Midbrain (tissue), 1 donor: Measurements from ENCODE around the gene HS1BP3.

Experiments used
- DNase-seq: peaks from one replicate; lab custom pipeline; 2025; lab: John Stamatoyannopoulos, UW

The HS1BP3 gene

DNA sequence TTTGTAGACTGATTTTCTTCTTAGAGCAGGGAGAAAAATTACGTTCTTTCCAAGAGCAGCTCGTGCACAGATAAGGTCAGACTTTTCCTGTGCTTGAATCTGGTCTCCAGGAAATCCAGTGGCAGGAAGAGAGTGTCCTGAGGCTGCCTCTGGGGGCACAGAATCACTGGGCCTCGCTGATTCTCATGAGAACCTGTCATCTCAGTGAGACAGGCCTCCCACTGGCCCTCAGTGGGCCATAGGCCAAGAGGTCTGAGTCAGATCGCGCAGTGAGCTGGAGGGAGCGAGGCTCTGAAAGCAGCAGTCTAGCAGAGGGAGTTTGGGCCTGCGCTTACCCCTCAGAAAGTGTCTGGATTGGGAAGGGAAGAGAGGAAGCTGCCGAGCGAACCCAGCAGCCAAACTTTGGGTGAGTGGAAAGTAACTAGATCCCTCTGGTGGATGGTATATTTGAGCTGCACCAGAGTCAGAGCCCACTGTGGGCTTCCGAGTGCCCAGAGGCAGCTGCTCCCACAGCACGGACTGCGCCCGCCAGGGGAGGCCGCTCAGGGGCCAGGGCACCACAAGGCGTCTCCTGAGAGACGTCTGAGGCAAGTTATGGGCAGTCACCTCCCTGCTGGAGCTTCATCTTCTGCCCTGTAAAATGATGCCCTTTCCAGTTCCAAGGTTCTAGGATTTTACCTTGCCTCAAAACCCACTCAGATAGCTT is 24.2 kb upstream of the HS1BP3 start:
- DNase-seq, result no peak

DNA sequence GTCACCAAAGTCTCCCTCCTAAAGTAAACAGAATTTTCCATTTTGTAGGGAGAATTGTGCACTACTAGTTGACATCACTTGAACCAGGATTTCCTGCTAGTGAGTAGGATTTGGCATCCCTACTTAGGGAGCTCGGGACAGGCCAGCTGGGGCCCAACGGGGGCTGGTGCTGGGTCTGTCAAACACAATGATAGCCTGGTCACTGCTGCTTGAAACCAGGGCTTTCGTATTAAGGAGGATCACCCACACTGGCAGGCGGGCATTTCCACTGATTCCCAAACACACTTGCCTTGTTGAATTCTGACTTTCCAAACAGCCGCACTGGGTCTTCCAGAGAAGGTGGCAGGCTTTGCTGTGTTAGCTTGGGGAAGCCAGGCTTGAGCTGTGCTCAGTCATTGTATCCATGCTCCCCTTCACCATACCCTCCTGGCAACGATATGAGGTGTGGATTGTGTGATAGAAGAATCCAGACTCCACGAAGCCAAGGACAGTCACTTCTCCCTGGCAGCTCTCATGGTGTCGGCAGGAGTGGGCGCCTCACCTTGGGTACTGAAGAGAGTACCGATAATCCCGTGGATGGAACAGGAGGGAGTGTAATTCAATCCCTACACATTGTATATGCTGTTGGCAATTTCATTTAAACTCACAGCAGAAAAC is 23.5 kb upstream of the HS1BP3 start:
- no peak for DNase-seq

DNA sequence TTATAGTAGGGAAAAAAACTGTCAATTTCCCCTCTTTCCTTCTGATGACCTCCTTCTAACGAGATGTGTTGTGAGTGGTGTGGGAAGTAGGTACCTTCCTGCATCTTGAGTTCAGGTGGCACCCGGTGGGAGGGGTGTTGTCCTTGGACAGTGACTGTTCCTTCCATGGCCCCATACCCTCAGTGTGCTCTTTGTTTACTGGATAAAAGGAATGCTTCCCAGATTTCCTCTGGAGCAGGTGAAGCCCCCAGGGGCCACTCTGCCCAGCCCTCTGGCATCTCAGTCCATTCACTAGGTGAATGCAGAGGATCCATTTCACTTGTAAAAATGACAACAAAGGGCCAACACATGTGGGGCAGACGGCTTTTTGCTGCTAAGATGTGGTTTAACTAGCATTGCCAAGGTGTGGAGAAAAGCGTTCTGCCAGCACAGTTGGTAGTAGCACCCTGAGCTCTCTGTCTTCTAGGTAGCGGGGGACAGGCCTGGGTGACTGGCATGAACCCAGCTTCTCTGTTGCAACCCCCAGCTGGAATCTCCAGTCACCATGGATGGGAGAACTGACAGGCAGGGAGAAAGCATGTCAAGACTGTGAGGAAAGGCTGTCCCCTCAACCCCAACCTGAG is 22.9 kb upstream of the HS1BP3 start:
- DNase-seq, result no peak

DNA sequence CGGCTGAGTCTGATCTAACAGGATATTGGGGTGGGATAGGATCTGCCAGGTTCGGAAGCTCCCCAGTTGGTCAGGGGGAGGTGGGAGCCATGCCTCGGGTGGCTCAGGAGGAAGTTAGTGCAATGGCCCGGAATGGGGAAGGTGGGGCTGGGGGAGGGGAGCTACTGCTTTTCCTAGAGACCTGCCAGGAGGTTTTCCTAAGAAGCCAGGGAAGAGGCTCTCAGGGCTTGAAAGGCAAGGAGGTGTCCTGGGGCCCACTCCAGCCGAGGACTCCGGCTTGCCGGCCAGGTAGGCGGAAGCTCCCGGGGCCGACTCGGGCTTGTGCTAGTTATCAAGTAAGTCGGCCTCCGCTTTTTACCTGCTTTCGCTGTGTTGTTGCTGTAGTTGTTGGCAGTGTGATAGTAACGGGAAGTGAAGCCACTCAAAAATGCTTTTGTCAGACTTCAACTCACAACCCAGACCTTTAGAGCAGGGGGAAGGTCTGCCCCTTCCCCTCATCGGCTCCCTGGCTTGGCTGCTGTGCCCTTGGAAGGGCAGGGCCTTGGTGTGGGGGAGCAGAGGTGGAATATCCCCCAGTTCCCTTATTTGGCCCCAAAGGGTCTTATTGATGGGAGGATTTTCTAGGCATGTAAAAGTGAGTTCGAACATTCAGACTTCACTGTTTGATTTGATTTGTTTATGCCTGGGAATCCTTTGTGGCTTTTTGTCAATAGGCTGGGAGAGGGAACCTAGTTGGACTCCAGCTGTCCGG is 21.5 kb upstream of the HS1BP3 start:
- no peak for DNase-seq

DNA sequence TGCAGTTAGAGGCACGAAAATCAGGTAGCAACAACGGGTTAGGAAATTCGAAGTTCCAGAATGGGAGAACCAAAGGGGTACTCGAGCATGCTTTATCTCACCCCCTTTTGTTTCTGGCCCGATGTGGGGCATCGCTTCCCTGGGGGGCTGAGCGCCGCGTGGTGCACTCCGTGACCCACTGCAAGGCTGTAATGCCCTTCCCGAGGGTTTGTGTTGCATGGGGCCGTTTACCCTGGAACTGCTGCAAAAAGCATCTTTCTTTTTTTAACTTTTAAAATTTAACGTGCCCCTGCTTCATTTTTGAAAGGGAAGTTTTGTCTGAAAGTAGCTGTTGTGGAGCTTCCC is 20.8 kb upstream of the HS1BP3 start:
- no peak for DNase-seq

DNA sequence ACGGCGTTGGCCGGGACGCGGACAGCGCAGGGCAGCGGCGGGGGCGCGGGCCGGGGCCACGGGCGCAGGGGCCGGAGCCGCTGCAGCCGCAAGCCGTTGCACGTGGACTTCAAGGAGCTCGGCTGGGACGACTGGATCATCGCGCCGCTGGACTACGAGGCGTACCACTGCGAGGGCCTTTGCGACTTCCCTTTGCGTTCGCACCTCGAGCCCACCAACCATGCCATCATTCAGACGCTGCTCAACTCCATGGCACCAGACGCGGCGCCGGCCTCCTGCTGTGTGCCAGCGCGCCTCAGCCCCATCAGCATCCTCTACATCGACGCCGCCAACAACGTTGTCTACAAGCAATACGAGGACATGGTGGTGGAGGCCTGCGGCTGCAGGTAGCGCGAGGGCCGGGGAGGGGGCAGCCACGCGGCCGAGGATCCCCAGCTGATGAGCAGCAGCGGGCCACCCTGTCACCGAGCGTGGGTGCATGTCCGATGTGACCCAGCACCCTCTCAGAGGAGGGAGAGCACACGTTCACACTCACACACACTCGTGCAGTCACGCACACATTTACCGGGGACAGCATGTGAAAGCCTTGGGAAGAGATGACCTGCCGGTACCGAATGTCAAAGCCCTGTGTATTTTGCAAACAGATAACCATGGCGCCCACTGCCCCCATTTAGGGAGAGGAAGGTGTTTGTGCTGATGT is 20.3 kb upstream of the HS1BP3 start:
- no peak for DNase-seq

DNA sequence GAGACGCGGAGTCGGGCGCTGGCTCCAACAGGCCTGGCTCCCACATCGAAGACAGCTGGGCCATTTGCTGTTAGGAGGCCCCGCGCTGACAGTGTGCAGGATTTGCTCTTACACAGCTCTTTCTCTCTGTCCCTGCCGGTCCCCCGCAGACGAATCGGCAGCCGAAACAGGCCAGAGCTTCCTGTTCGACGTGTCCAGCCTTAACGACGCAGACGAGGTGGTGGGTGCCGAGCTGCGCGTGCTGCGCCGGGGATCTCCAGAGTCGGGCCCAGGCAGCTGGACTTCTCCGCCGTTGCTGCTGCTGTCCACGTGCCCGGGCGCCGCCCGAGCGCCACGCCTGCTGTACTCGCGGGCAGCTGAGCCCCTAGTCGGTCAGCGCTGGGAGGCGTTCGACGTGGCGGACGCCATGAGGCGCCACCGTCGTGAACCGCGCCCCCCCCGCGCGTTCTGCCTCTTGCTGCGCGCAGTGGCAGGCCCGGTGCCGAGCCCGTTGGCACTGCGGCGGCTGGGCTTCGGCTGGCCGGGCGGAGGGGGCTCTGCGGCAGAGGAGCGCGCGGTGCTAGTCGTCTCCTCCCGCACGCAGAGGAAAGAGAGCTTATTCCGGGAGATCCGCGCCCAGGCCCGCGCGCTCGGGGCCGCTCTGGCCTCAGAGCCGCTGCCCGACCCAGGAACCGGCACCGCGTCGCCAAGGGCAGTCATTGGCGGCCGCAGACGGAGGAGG is 19.6 kb upstream of the HS1BP3 start:
- no peak for DNase-seq

DNA sequence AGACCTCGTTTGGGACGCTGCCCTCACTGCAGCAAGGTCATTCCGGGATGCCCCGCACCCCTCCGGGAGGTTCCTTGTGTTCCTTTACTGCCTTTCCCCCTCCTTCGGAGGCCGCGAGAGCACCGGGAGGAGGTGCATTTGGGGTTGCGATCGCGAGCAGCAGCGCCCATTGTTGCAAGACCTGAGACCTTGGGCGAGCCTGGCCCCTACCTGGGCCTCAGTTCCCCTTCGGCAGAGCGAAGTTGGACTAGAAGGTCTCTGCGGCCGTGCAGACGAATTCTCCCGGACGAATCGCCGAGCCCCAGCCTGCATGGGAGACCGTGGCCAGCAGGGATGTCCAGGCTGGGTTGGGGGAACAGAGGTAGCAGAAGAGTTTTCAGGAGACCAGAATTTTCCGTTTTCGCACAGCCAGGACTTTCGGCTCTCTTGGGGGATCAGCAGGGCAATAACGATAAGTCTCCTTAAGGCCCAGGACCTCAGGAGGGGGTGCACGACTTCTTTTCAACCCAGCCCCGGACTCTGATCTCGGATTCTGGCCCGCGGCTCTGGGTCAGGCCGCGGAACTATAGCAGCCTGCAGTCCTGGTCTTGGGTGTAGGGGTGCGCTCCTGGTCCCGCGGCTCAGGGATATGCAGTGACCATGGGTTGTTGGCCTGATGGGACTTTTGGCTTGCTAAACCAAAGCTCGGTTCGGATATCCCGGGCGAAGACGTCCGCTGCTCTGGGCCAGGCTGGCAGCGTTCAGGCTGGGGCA is 18.8 kb upstream of the HS1BP3 start:
- no peak for DNase-seq

DNA sequence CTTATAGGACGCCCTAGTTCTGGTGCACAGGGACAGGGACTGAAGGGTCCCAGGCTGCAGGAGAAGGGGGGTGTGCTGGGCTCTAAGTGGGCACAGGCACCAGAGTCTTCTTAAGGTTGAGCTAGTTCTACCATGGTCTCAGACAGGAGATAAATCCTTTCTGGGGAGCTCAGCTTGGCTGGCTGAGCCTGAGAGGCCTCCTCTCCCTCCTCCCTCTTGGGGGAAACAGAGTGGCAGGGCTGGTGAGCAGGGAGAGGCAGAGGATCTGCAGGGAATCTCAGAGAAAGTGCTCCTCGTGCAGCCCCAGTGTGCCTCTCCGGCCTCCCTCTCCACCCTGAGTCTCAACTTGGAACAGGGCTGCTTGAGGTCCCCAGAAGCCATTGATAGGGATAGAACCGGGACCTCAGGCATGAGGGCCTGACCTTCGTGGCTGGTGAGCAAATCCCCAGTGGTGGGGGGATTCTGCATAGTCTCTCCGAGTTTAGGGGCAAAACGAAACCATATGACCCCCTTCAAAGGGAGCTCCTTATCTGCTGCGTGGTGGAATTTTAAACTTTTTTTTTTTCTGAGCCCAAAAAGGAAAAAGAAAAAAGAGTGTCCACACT is 18.1 kb upstream of the HS1BP3 start:
- no peak for DNase-seq

DNA sequence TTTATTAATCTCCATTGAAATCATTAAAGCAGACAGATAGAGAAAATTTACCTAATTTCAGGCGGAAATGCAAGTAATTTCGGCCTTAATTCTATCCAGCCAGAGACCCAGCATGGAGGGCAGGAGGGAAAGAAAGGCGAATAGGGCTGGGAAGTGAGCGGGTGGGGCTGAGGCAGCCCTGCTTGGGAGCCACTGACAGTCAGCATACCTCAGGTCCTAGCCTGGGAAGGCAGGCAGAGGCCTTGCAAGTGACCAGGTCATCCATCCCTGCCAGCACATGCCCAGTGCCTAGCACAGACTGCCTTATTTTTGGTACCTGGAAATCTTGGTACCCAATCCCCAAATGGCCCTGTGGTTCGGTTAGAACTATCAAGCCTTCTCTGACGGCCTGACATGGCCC is 17.6 kb upstream of the HS1BP3 start:
- no peak for DNase-seq

DNA sequence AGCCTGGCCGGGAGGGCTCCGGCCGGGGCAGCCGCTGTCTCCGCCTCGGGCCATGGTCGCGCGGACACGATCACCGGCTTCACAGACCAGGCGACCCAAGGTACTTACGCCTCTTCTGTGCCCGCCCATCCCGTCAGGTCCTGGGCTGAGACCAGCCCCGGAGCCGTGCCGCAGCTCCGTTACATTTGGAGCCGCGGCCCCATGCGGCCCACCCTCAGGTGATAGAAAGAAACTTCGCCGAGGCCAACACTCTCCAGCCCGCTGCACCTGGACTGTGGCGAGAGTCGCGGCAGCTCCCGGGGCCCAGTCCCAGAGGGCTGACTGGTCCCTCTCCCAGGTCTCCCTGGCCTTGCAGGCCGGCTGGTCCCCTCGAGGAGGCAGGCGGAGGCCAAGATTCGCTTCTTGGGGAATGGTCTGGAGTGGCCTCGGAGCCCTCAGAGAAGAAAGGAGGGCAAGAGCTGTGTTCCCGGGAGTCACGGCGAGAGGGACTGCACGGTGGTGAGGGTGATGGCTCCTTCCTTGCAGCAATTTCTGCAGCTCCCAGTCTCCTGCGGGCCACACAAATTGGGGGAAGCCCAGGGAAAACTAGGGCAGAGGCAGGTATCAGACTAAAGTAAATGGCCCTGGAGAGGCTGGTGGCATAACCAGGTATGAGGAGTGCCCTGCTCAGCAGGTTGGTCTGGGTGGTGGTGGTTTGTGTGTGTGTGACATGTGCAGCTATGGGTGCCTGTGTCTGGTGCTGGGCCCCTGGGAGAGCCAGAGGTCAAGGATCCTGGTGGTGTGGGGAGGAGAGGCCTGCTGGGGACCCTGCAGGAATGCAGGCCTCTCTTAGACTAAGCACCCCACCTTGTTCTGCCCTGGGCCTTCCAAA is 16.9 kb upstream of the HS1BP3 start:
- DNase-seq, result no peak

DNA sequence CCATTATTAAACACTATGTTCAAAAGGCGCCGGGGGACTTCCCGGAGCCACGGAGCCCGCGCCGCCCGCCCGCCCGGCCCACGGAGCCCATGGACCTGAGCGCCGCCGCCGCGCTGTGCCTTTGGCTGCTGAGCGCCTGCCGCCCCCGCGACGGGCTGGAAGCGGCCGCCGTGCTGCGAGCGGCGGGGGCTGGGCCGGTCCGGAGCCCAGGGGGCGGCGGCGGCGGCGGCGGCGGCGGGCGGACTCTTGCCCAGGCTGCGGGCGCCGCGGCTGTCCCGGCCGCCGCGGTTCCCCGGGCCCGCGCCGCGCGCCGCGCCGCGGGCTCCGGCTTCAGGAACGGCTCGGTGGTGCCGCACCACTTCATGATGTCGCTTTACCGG is 16.2 kb upstream of the HS1BP3 start:
- no peak for DNase-seq

DNA sequence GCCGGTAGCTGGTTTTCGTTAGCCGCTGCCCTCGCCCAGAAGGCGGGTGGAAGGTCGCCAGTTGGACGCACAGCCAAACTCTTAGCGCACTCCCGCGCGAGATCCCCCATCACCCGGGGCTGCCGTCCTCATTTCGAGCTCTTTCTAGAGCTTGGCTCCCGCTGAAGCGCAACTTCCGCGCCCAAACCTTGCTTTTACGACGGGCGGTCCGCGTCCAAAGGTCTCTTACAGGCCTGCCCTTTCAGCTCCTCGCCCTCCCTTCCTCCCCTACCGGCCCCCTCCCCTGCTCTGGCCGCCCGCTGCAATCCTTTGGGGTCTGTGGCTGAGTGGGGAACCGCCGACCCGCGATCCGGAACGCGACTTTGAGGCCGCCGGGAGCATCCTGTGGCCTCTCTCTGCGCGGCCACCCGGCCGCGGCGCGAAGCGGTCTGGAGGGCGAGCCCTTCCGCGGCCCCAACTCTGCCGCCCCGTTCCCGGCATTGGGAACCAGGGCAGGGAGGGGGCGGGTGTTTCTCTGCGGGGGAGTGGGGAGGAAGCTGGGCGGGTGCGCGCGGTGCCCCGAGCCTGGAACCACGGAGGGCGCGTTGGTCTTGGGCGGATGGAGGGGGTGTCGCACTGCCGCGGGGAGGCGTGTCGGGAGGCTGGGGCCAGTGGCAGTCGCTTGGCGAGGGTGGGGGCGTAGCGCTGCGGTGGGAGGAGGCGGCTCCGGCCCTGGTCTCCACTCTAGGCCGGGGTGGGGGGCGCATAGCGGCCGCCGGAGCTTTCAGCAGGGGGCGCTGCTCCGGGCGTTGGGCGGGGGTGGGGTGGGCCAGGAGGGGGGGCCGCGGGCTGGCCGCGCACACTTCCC is 15.6 kb upstream of the HS1BP3 start, which contains the start of gene GDF7:
Gene GDF7 (plus strand): TSS at position 841 of the 847 bp plus-strand sequence. CDS start 96 bp downstream, outside the sequence.
- no peak for DNase-seq

DNA sequence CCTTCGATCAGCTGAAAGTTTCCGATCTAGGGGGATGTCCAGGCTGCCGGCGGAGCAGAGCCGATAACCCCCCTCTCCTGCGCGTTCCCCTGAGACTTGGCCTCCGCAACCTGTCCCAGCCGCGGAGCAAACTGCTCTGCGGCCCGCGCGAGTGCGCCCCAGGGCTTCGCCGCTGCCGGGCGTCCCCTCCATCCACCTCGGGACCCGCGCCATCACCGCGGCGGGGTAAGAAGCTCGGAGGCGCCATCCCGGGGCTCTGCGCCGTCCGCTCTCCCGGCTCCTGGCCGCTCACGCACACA is 15.1 kb upstream of the HS1BP3 start:
- no peak for DNase-seq

DNA sequence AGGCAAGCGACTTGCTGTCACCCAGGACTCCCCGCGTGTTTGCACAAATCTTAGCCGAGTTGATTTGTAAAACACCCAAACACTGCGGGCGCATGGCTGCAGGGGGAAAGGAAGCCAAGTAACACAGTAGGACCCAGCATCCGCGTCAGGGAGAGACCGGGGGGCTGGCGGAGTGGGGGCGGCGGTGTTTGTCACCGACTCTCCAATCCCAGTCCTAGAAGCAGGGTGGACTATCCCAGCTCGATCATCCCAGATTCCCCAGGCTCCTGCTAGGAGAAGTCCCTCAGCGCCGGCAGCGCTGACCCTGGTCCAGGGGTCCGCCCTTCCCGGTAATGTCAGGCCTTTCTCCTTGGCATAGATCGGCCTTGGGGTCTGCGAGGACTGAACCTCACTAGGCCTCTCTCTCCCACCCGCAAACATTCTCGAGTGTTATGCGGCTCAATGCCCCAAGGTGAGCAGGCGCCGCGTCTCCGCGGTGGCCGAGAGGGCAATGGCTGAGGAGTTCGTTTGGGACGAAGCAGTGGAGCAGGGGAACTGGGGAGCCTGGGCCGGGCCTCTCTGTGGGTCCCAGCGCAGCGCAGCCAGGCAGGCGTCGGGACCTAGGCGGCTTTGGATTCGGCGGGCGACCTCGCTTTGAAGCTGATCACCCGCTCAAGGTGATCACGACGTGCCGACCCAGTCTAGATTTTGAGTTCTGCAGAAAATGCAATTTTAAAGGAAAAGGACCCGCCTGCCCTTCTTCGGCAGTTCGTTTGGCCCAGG is 14.5 kb upstream of the HS1BP3 start:
- DNase-seq, result no peak

DNA sequence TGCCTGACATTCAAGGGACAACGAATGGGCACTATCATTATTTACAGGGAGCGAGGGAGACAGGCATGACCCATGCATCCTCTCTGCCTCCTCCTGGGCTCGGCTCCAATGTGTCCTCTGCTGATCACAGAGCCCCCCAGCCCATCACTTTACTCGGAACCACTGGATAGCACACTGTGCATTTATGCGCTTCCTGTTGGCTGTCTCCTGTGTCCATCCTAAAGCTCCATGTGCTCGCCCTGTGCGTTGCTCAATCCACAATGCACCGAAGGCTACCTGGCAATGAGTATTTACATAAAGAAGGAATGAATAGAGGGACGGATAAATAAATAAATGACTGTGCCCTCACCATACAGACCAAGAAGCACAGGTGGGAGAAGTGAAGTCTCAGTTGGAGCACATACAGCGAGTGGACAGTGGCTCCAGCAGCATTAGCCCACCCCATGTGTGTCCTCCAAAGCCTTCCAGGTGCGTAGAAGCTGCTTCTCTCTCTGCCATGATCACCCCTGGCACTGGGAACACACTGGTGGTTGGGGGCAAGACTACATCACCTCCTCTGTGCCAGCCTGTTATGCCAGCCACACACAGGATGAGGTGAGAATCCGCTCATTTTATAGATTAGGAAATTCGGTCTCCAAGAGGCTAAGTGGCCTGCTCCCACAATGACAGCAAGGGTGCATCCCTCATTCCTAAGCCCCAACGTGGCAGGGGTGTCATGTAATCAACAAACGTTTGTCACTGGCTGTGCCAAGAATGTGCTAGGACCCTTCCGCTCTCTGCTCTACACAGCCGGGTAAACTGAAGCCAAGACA is 13.7 kb upstream of the HS1BP3 start:
- no peak for DNase-seq

DNA sequence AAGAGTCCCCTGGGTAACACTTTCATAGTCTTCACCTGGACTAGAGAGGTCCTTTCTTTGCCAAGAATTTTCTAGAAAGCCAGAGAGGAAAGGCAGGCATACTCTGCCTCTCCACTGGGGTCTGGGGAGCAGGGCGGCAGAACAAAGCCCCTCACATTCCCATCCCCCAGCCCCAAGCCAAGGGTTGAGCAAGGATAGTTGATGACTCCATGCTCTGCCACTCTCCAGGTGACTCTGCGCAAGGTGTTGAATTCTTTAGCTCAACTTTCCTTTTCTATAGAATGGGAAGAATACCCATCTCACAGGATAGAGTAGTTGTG is 13.1 kb upstream of the HS1BP3 start:
- no peak for DNase-seq
